HFF-Myc (cell line): Measurements from ENCODE around the gene ANKRD50.
A peak's percentile ranks its signal among the peaks of the same experiment; 100 is the strongest.

Source experiments
- DNase-seq: peaks from one replicate; pipeline ENCODE4 v3.0.0-alpha.2; 2011; ENCODE audit warnings: low read depth; ENCODE audit errors: extremely low read depth
- H3K4me3 ChIP-seq: replicated peaks from 2 replicates; pipeline ENCODE4 v1.5.1; 2011; ENCODE audit warnings: low read depth, mild to moderate bottlenecking, control low read depth, low read length
- CTCF ChIP-seq: IDR thresholded peaks from 2 replicates; pipeline ENCODE4 v1.5.1; 2012; ENCODE audit warnings: mild to moderate bottlenecking, low read depth, low read length, control low read depth; ENCODE audit errors: missing control alignments

The ANKRD50 gene

GRCh38 chr4:124736526-124736925, 24.0 kb upstream of the ANKRD50 start:
- no peak for TF ChIP-seq CTCF

GRCh38 chr4:124727331-124727890, 14.9 kb upstream of the ANKRD50 start:
- no peak for TF ChIP-seq CTCF
- no peak for DNase-seq
- H3K4me3 ChIP-seq, result no peak overlapping the region

More at GRCh38 chr4:124736526-124736925, 24.0 kb upstream of the ANKRD50 start:
- DNase-seq, result no peak
- H3K4me3 ChIP-seq, result no peak overlapping the region

- H3K4me3 ChIP-seq, result no peak overlapping the region
- no peak for TF ChIP-seq CTCF
- no peak for DNase-seq
Observed at GRCh38 chr4:124726269-124726668, 13.7 kb upstream of the ANKRD50 start.

GRCh38 chr4:124722071-124722470, 9.5 kb upstream of the ANKRD50 start:
- TF ChIP-seq CTCF, result no peak
- no peak overlapping the region for H3K4me3 ChIP-seq
- no peak for DNase-seq

GRCh38 chr4:124717101-124717500, 4.6 kb upstream of the ANKRD50 start:
- no peak for DNase-seq
- H3K4me3 ChIP-seq, result no peak overlapping the region
- no peak for TF ChIP-seq CTCF

- no peak for DNase-seq
- peak; percentile 56 for TF ChIP-seq CTCF
- H3K4me3 ChIP-seq, result peak overlapping the region; percentile 78
Observed at GRCh38 chr4:124713185-124713592, 657 bp upstream of the ANKRD50 start.

GRCh38 chr4:124711471-124712371, 811 bp downstream of the ANKRD50 start:
- H3K4me3 ChIP-seq, result peak overlapping the region; percentile 78
- DNase-seq, result no peak
- peak; percentile 4 for TF ChIP-seq CTCF
